ENCODE data around the gene ZMAT5. TPM values are rescaled to one million over a fixed set of nuclear protein-coding genes. Genes with fewer than 3 reads are reported as not detected.

ZMAT5 gene
- total and polyA plus RNA-seq, 2 of the 13 experiments (the other 11 are each of a cell fraction or from before 2014, with no cell fraction given), result 20.7 to 27.8 TPM

GRCh38 chr22:29689880-29690213 lies 77.0 kb downstream of the ZMAT5 start (continued):
- no peak for TF ChIP-seq ZFP90 (CRISPR knock-in tag; IDR thresholded peaks at IDR 0.05; ENCODE audit: borderline replicate concordance)
- peak; percentile 59 for TF ChIP-seq XRCC5 (optimal IDR thresholded peaks at IDR 0.05; ENCODE audit: low read length)
- TF ChIP-seq ZNF841 (CRISPR knock-in tag; IDR thresholded peaks at IDR 0.05; ENCODE audit: borderline replicate concordance), result no peak

- Histone ChIP-seq H2AFZ (ENCODE audit: low read length) (no peak overlapping the region), H3K4me2 (ENCODE audit: low read depth, low read length) (no peak overlapping the region), H3K4me1 (ENCODE audit: insufficient read depth, low read length) (no peaks in the 10 kb centered on the region), H3K9me3 (ENCODE audit: low read length) (no peaks in the 10 kb centered on the region), H4K20me1 (ENCODE audit: insufficient read depth, low read length) (no peaks in the 10 kb centered on the region), H3K79me2 (ENCODE audit: insufficient read depth, low read length) (no peaks in the 10 kb centered on the region), H3K9ac (ENCODE audit: insufficient read depth, low read depth, low read length) (no peak overlapping the region), H3K27ac (ENCODE audit: extremely low read length, insufficient read depth, low read length) (no peak overlapping the region), H3K4me3 (replicated peaks in 1 of 3; ENCODE audit: insufficient read depth in 1 of 3, low read depth in 2 of 3, low read length in 3 of 3) (no peak overlapping the region), H3K36me3 (replicated peaks in 1 of 2; ENCODE audit: control insufficient read depth in 1 of 2, insufficient read depth in 2 of 2, low read length in 2 of 2) (peaks cover 7 to 21% of the 10 kb centered on the region in 2 experiments; a peak in 4 of 5 replicates), H3K27me3 (ENCODE audit: control insufficient read depth in 1 of 2, insufficient read depth in 2 of 2, low read length in 2 of 2) (no peaks in the 10 kb centered on the region)
- no peak for FAIRE-seq
- TF ChIP-seq ZBTB4 (CRISPR knock-in tag; IDR thresholded peaks at IDR 0.05; ENCODE audit: borderline replicate concordance) (no peak), BCL3 (CRISPR knock-in tag; IDR thresholded peaks at IDR 0.05) (no peak), U2AF2 (IDR thresholded peaks at IDR 0.05; ENCODE audit: low read depth, low read length) (no peak), SRY (CRISPR knock-in tag; IDR thresholded peaks at IDR 0.05) (no peak), ZNF138 (CRISPR knock-in tag; IDR thresholded peaks at IDR 0.05; ENCODE audit: low read depth) (no peak), ZBTB38 (CRISPR knock-in tag; IDR thresholded peaks at IDR 0.05) (no peak), MATR3 (CRISPR knock-in tag; IDR thresholded peaks at IDR 0.05) (no peak)
- no TSS peak for BruUV-seq (replicated peaks)
- intact Hi-C loops (cut with micrococcal nuclease; ENCODE audit: unreplicated experiment), result no loop called here
- no peak for DNase-seq (ENCODE audit: low spot score)
- ATAC-seq, result no peak
- in situ Hi-C loops (cut with HindIII; ENCODE audit: extremely low pct_ligation_motif_present, low pct_unique_long_range_greater_than_20kb), result no loop called here
- ChIA-PET POLR2A (no interaction called here), CTCF (ENCODE audit: low intra/inter-chr PET ratio, low total read pairs) (interaction anchor here (1.7 to 2.1 kb wide), 2 partner anchors 316 to 399 kb away, joined by 8 to 12 read pairs; no protein-coding TSS in a partner anchor)
- WGBS (ENCODE audit: low lambda C conversion rate), result 96% methylated on average over 5 of the region's 5 CpGs
These were observed 77.5 kb downstream of the ZMAT5 start for GRCh38 chr22:29689206-29689879.
